GM06990 (cell line): Measurements from ENCODE around the gene RBL2.
"Not testable (repeated sequence)": the region's sequence is repeated elsewhere in the genome, so short reads cannot be mapped to it uniquely, and the experiment has no call there.

Experiments
- DNase-seq: peaks from one replicate; pipeline ENCODE4 v3.0.0-alpha.2; 2011; ENCODE audit not compliant: insufficient read length; ENCODE audit errors: extremely low read depth
- H3K27me3 ChIP-seq: replicated peaks from 2 replicates; pipeline ENCODE4 v1.6.0; 2011; ENCODE audit warnings: low read length; ENCODE audit not compliant: control insufficient read depth, insufficient read depth
- H3K36me3 ChIP-seq: 2 replicates; pipeline ENCODE4 v1.5.1; 2011; ENCODE audit warnings: low read length; ENCODE audit not compliant: control insufficient read depth, insufficient read depth
- H3K4me3 ChIP-seq: replicated peaks from 2 replicates; pipeline ENCODE4 v1.5.1; 2011; ENCODE audit warnings: low read depth, mild to moderate bottlenecking, control low read depth, low read length
- TF ChIP-seq, protein P1 (sequence below): IDR thresholded peaks from 2 replicates; pipeline ENCODE4 v1.5.1; 2011; ENCODE audit warnings: low read length, control low read depth, mild to moderate bottlenecking, inconsistent platforms; ENCODE audit not compliant: insufficient read depth, poor library complexity, severe bottlenecking

RBL2 gene

DNA sequence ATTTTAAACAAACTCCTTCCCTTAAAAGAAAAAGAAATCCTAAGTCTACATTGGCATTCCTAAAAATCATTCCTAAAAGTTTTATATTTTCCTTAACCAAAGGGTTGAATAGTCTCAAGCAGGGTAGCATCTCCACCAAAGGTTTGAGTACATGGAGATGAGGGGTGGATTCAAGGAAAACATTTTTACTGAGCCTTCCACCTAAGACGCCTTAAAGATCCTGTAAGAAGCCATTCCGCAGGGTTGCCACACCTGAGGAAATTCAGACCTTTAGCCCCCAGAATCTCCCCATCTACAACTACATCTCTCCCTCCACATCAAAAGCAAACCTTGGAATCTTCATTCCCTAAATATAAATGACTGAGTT is 76.4 kb downstream of the RBL2 start:
- TF ChIP-seq, protein P1, sequence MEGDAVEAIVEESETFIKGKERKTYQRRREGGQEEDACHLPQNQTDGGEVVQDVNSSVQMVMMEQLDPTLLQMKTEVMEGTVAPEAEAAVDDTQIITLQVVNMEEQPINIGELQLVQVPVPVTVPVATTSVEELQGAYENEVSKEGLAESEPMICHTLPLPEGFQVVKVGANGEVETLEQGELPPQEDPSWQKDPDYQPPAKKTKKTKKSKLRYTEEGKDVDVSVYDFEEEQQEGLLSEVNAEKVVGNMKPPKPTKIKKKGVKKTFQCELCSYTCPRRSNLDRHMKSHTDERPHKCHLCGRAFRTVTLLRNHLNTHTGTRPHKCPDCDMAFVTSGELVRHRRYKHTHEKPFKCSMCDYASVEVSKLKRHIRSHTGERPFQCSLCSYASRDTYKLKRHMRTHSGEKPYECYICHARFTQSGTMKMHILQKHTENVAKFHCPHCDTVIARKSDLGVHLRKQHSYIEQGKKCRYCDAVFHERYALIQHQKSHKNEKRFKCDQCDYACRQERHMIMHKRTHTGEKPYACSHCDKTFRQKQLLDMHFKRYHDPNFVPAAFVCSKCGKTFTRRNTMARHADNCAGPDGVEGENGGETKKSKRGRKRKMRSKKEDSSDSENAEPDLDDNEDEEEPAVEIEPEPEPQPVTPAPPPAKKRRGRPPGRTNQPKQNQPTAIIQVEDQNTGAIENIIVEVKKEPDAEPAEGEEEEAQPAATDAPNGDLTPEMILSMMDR, result no peak
- H3K4me3 ChIP-seq, result no peak overlapping the region
- no peaks in the 10 kb centered on the region for H3K36me3 ChIP-seq
- H3K27me3 ChIP-seq, result no peaks in the 10 kb centered on the region
- DNase-seq, result no peak

DNA sequence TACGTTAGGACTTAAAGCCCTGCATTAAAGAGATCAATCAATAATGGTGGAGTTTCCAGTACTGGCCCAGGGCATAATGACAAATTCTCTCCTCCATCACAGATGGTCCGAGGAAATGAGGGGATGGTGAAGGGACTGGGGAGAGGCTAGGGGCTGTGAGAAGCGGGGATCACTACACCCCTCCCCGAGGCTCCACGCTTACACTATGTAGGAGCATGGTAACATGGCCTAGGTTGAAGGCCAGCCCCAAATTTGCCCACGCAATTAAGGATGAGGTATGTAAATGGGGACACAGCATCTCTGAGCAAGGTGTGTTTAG is 76.8 kb downstream of the RBL2 start:
- H3K27me3 ChIP-seq, result no peaks in the 10 kb centered on the region
- H3K36me3 ChIP-seq, result no peaks in the 10 kb centered on the region
- H3K4me3 ChIP-seq, result no peak overlapping the region
- TF ChIP-seq, protein P1, result no peak
- no peak for DNase-seq

DNA sequence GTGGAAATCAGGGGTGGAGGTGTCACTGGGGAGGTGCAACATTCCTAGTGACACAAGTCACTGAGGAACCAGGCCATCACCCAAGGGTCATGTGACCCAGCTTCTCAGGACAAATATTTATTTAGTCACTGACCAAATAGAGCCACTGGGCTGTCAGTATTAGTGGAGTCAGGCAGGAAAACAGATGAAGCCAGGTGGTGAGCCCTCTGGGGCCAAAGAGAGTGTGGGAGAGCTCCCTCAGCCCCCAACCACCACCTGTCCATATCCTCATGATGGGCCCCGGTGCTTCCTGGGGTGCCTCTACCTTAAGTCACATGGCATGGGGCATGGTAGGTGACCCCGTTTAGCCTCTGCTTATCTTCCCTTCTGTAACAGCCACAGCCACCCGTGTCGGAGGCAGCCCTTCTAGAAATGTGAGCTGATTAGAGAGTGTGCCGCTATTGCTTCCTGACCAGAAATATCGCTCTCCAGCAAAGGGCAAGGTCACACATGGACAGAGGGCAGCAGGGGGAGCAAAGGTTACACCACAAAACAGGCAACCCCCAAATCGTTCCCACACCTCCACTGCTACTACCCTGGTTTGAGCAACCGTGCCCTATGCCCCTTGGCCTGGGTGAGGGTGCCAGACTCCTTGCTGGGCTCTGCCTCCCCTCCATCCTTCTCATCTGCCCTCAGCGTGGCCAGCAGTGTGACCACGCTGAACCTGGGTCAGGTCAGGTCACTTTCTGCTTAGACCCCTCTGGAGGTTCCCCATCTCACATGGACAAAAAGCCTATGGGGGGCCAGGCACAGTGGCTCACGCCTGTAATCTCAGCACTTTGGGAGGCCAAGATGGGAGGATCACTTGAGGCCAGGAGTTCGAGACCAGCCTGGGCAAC is 77.4 kb downstream of the RBL2 start:
- H3K36me3 ChIP-seq, result no peaks in the 10 kb centered on the region
- TF ChIP-seq, protein P1, result no peak
- H3K4me3 ChIP-seq, result no peak overlapping the region
- DNase-seq, result no peak
- no peaks in the 10 kb centered on the region for H3K27me3 ChIP-seq

DNA sequence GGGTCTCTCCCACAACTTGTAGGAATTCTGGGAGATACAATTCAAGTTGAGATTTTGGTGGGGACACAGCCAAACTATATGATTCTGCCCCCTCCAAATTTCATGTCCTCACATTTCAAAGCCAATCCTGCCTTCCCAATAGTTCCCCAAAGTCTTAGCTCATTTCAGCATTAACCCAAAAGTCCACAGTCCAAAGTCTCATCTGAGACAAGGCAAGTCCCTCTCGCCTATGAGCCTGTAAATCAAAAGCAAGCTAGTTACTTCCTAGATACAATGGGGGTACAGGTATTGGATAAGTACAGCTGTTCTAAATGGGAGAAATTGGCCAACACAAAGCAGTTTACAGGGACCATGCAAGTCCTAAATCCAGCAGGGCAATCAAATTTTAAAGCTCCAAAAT is 78.5 kb downstream of the RBL2 start:
- H3K27me3 ChIP-seq, H3K4me3 ChIP-seq, H3K36me3 ChIP-seq, DNase-seq: not testable (repeated sequence)

DNA sequence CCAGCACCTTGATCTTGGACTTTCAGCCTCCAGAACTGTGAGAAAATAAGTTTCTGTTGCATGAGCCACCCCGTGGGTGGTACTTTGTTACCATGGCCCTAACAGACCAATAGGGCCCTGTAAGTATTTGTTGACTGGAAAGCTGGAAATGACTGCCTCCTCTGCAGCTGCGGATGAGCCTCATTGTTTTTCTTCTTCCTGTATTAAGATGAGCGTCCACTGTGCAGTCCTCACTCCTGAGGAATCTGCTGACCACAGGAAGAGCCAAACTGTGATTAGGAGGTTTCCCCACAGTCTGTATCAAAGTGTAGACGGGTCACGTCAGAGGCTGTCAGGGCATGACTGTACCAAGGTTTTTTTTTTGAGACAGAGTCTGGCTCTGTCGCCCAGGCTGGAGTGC is 81.0 kb downstream of the RBL2 start:
- Histone ChIP-seq H3K27me3 (no peaks in the 10 kb centered on the region), H3K4me3 (no peak overlapping the region), H3K36me3 (no peaks in the 10 kb centered on the region)
- DNase-seq, result no peak
- TF ChIP-seq, protein P1, result no peak

DNA sequence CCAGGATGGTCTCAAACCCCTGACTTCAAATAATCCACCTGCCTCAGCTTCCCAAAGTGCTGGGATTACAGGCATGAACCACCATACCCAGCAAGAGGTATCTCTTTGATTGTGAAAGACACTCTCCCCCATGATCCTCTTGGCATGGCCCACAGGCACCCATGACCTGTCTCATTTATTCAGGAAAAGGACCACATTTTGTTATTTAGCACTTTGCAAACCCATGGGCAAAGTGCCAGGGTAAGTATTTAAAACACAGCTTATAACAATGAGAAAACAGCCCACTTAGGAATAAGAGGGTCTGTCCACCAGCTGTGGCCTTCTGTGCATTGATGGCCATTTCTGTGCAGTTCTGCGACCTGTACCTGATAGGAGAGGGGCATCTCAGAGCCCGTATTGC is 81.5 kb downstream of the RBL2 start:
- H3K36me3 ChIP-seq, result no peaks in the 10 kb centered on the region
- H3K27me3 ChIP-seq, result no peaks in the 10 kb centered on the region
- DNase-seq, result no peak
- H3K4me3 ChIP-seq, result no peak overlapping the region
- TF ChIP-seq, protein P1, result no peak
